Mucosa of rectum (tissue), 2 donors: ENCODE data around the gene RGS6.

Experiments used
- H3K27ac ChIP-seq, 2 donors: one replicate each; pipeline ENCODE4 v1.7.0; 2013; ENCODE audit warnings: inconsistent platforms in 2 of 2, low read depth in 2 of 2, low read length in 2 of 2
- H3K27me3 ChIP-seq, 2 donors: one replicate each; pipeline ENCODE4 v1.7.0; 2013; ENCODE audit warnings: low read length in 2 of 2; ENCODE audit not compliant: control insufficient read depth in 2 of 2, insufficient read depth in 2 of 2
- H3K36me3 ChIP-seq, 2 donors: one replicate each; pipeline ENCODE4 v1.7.0; 2013; ENCODE audit warnings: low read length in 2 of 2; ENCODE audit not compliant: control insufficient read depth in 2 of 2, insufficient read depth in 2 of 2
- H3K4me1 ChIP-seq, 2 donors: one replicate each; pipeline ENCODE4 v1.7.0; 2013; ENCODE audit warnings: low read length in 2 of 2, mild to moderate bottlenecking in 1 of 2; ENCODE audit not compliant: control insufficient read depth in 2 of 2, insufficient read depth in 2 of 2
- H3K4me3 ChIP-seq, 2 donors: one replicate each; pipeline ENCODE4 v1.7.0; 2013; ENCODE audit warnings: low read length in 2 of 2
- H3K9ac ChIP-seq, 2 donors: one replicate each; pipeline ENCODE4 v1.7.0; 2013; ENCODE audit warnings: low read length in 2 of 2, low read depth in 1 of 2, mild to moderate bottlenecking in 1 of 2
- H3K9me3 ChIP-seq, 2 donors: one replicate each; pipeline ENCODE4 v1.7.0; 2013; ENCODE audit warnings: low read length in 2 of 2; ENCODE audit not compliant: control insufficient read depth in 2 of 2
- donor health status: healthy.
- donor health status: Normal muscosa, but diverticular disease.

The RGS6 gene

DNA sequence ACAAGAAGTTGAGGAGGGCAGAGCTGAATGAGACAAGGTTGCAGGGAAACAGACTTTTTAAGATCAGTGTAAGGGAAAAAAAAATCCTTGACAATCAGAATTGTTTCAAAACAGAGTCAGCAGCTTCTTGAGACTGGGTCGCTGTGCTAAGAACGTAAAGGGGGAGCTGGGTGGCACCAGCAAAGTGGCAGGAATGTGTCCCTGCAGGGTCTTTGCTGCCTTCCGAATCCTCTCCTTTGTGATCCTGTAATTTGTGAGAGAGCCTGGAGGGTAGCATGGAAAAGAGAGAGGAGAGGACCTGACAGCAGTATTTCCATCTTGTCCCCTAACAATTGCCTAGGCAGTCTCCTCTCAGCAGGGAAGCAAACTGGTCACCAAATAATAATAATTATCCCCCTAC is 472.8 kb downstream of the RGS6 start:
- H3K9ac ChIP-seq, result no peak overlapping the region
- H3K4me1 ChIP-seq, result no peaks in the 10 kb centered on the region
- H3K4me3 ChIP-seq, result no peak overlapping the region
- peaks cover 0 to 3% of the 10 kb centered on the region in 2 donors for H3K27me3 ChIP-seq
- H3K27ac ChIP-seq, result no peak overlapping the region
- H3K9me3 ChIP-seq, result no peaks in the 10 kb centered on the region
- no peaks in the 10 kb centered on the region for H3K36me3 ChIP-seq

DNA sequence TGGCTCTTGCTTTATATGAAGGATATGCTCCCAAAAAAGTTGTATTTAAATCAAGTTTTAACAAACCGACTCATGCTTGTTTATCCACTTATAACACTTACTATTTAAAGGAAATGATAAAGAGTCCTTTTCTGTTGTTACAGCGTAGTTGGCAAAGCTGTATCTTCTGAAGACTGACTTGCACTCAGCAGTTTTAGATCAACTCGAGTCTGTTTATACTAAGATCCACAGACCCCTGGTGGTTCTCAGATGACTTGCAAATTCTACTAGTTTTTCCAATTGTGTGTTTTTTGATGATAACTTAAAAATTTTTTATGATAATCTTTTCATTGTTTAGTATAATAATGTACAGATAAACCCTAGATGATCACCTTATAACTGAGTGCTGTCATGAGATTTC is 475.8 kb downstream of the RGS6 start:
- Histone ChIP-seq H3K9me3 (no peaks in the 10 kb centered on the region), H3K27ac (no peak overlapping the region), H3K27me3 (peaks cover 0 to 3% of the 10 kb centered on the region in 2 donors), H3K9ac (no peak overlapping the region), H3K36me3 (no peaks in the 10 kb centered on the region), H3K4me3 (no peak overlapping the region), H3K4me1 (no peaks in the 10 kb centered on the region)

DNA sequence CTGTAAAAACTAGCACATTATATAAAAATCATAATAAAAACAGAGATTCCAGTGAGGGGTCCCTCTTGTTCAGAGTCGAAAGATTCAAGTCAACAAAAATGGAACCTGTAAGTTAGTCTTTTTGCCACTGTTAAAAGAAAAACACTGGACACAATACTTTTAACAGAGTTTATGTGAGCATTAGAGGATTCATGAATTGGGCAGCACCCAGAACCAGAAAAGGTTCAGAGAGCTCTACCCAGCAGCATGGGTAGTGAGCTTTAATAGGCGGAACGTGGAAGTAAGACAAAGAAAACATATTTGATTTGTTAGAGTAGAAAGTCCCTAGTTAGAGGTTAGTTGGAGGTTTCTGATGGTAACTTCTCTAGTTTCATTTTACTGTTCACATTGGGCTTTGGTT is 476.8 kb downstream of the RGS6 start:
- H3K9me3 ChIP-seq, result no peaks in the 10 kb centered on the region
- H3K27me3 ChIP-seq, result peaks cover 0 to 3% of the 10 kb centered on the region in 2 donors

GRCh38 chr14:72416081-72416849 is 484.0 kb downstream of the RGS6 start:
- no peaks in the 10 kb centered on the region for H3K27me3 ChIP-seq
- no peaks in the 10 kb centered on the region for H3K36me3 ChIP-seq
- H3K9ac ChIP-seq, result no peak overlapping the region
- no peaks in the 10 kb centered on the region for H3K9me3 ChIP-seq
- H3K27ac ChIP-seq, result no peak overlapping the region
- H3K4me3 ChIP-seq, result no peak overlapping the region
- no peaks in the 10 kb centered on the region for H3K4me1 ChIP-seq

More for the DNA sequence above, 476.8 kb downstream of the RGS6 start:
- H3K36me3 ChIP-seq, result no peaks in the 10 kb centered on the region
- no peak overlapping the region for H3K27ac ChIP-seq
- no peak overlapping the region for H3K9ac ChIP-seq
- H3K4me3 ChIP-seq, result no peak overlapping the region
- H3K4me1 ChIP-seq, result no peaks in the 10 kb centered on the region

DNA sequence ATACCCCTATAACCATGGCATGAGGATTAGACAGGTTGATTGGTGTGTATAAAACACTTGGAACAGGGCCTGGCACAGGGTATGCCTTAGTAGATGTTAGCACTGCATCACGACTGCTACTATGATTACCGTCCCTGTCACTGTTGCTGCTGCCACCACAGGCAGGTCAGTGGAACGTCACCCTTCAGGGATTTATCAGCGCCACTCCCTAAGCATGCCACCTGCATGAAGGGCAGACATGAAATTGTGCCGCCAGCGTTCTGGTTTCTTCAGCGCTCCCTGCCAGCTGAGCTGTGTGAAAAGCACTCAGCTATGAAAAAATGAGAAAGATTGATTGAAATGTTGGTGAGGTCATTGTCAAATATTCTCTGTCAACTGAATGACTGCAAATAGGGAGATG is 484.7 kb downstream of the RGS6 start:
- no peak overlapping the region for H3K27ac ChIP-seq
- H3K4me3 ChIP-seq, result no peak overlapping the region
- H3K36me3 ChIP-seq, result no peaks in the 10 kb centered on the region

GRCh38 chr14:72418806-72419205 is 486.6 kb downstream of the RGS6 start:
- Histone ChIP-seq H3K27ac (no peak overlapping the region), H3K36me3 (no peaks in the 10 kb centered on the region), H3K9me3 (no peaks in the 10 kb centered on the region), H3K4me1 (no peaks in the 10 kb centered on the region), H3K27me3 (peaks cover 0 to 2% of the 10 kb centered on the region in 2 donors), H3K9ac (no peak overlapping the region), H3K4me3 (no peak overlapping the region)

More for the DNA sequence above, 484.7 kb downstream of the RGS6 start:
- Histone ChIP-seq H3K9me3 (no peaks in the 10 kb centered on the region), H3K9ac (no peak overlapping the region), H3K27me3 (peaks cover 0 to 2% of the 10 kb centered on the region in 2 donors), H3K4me1 (no peaks in the 10 kb centered on the region)

DNA sequence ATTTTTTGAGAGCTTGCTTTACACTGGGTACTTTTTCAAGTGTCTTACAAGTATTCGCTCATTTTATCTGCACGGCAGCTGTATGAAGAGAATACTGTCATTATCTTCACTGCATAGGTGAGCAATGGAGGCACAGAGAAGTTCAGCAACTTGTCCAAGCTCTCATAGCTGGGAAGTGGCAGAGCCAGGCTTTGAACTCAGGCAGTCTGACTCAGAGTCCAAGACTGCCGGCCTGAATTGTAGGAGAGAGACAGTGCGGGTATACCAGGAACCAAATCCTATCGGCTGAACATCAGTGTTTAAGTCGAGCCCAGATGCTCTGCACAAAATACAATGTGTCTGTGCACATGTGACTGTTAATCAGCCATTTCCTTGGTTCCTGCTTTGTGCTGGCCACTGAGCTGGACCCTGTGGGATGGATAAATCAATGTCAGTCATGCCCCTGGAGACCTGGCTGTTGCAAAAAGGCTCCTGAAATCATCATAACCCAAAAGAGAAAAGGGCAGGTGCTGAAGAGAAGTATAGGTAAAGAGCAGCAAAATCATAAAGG is 487.1 kb downstream of the RGS6 start:
- Histone ChIP-seq H3K9me3 (no peaks in the 10 kb centered on the region), H3K27ac (no peak overlapping the region), H3K4me1 (no peaks in the 10 kb centered on the region), H3K36me3 (no peaks in the 10 kb centered on the region), H3K4me3 (no peak overlapping the region), H3K9ac (no peak overlapping the region), H3K27me3 (peaks cover 0 to 2% of the 10 kb centered on the region in 2 donors)

DNA sequence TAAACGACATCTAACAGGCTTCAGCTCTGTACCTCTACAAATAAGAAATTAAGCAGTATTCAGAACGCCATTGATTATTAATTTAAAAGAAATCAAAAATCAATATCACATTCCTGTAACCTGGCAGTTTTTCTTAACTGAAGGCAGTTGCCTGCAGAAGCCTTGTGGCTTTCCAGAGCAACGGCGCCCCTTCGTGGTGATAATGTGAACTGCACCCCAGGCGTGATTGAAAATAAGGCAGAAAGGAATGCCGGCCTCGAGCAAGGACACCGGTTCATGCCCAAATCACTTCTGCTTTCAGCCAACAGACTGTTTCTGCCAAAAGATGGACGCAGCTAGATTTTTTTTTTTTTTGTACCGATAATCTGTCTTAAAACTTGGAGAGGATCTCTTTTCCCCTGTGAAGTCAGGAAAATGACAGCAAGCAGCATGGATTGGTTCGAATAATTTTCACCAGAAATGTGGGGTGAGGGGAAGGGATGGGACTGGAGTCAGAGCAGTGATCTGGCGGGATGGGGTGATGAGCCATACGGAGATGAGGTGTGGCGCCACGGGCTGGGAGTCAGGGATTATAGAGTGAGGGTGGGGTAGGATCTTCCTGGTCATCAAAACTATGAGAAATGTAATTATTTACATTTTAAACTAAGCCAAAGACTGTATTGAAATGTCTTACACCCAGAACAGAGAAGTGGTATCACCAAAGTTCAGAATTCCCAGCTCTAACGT is 488.7 kb downstream of the RGS6 start:
- Histone ChIP-seq H3K9me3 (no peaks in the 10 kb centered on the region), H3K4me3 (no peak overlapping the region), H3K36me3 (no peaks in the 10 kb centered on the region), H3K27ac (no peak overlapping the region), H3K4me1 (no peaks in the 10 kb centered on the region), H3K27me3 (peaks cover 0 to 2% of the 10 kb centered on the region in 2 donors), H3K9ac (no peak overlapping the region)

- Histone ChIP-seq H3K27ac (no peak overlapping the region), H3K4me3 (no peak overlapping the region), H3K27me3 (peaks cover 0 to 2% of the 10 kb centered on the region in 2 donors), H3K36me3 (no peaks in the 10 kb centered on the region), H3K9ac (no peak overlapping the region), H3K9me3 (no peaks in the 10 kb centered on the region), H3K4me1 (no peaks in the 10 kb centered on the region)
Observed at GRCh38 chr14:72423957-72424356, 491.7 kb downstream of the RGS6 start.

DNA sequence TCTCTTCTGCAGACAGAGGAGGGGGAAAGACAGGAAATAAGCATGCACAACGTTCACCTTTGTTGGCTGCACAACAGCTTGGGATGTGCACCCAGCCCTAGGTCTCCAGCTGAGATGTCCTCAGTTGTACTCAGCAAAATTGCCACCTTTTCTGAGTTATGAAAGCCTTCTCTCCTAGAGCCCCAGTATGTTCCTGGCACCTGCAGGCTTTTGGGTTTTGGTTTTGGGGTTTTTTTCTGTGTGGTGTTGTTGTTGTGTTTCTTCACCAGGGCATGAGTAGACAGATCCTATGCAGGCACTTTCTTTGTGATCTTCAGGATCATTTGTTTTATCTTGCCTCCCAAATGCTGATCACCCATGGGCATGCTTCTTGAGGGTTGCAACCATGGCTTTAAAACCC is 498.2 kb downstream of the RGS6 start:
- H3K36me3 ChIP-seq, result no peaks in the 10 kb centered on the region
- H3K27ac ChIP-seq, result no peak overlapping the region
- no peaks in the 10 kb centered on the region for H3K9me3 ChIP-seq
- no peaks in the 10 kb centered on the region for H3K27me3 ChIP-seq
- H3K9ac ChIP-seq, result no peak overlapping the region
- H3K4me3 ChIP-seq, result no peak overlapping the region
- H3K4me1 ChIP-seq, result no peaks in the 10 kb centered on the region
